ENCODE measurements around the gene MCF2L. TPM values are rescaled to one million over a fixed set of nuclear protein-coding genes. Genes with fewer than 3 reads are reported as not detected.

Gene MCF2L
- total RNA-seq, 1 donor from 2014 or later, result 6.7 TPM

DNA sequence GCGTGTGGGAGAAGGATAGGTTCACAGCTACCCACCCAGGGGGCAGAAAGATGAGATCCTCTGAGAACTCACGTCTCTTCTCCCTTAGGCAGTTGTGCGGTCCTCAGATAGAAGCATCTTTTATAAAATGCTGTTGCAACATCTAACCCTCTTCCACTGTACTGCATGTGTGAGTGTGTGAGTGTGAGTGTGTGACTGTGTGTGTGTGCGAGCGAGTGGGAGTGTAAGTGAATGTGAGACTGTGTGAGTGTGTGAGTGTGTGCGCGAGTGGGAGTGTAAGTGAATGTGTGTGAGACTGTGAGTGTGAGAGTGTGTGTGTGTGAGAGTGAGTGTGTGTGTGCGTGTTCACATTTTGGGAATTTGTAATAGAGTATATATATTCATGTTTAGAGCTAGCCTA, 81.0 kb downstream of the MCF2L start:
- no peaks in the 10 kb centered on the region for H3K4me1 Mint-ChIP-seq (ENCODE audit: low read depth)
- TF ChIP-seq, protein P1, sequence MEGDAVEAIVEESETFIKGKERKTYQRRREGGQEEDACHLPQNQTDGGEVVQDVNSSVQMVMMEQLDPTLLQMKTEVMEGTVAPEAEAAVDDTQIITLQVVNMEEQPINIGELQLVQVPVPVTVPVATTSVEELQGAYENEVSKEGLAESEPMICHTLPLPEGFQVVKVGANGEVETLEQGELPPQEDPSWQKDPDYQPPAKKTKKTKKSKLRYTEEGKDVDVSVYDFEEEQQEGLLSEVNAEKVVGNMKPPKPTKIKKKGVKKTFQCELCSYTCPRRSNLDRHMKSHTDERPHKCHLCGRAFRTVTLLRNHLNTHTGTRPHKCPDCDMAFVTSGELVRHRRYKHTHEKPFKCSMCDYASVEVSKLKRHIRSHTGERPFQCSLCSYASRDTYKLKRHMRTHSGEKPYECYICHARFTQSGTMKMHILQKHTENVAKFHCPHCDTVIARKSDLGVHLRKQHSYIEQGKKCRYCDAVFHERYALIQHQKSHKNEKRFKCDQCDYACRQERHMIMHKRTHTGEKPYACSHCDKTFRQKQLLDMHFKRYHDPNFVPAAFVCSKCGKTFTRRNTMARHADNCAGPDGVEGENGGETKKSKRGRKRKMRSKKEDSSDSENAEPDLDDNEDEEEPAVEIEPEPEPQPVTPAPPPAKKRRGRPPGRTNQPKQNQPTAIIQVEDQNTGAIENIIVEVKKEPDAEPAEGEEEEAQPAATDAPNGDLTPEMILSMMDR (IDR thresholded peaks at IDR 0.05), result no peak
- peaks cover 4% of the 10 kb centered on the region for H3K36me3 Mint-ChIP-seq (ENCODE audit: low read depth)
- no peaks in the 10 kb centered on the region for H3K9me3 Mint-ChIP-seq (ENCODE audit: low read depth)
- no peak overlapping the region for H3K27ac Mint-ChIP-seq (ENCODE audit: unreplicated experiment)
- H3K27me3 Mint-ChIP-seq (ENCODE audit: low read depth), result peaks cover 10% of the 10 kb centered on the region
- peak; percentile 13 for DNase-seq (ENCODE audit: low spot score)
- no peak overlapping the region for H3K4me3 Mint-ChIP-seq (ENCODE audit: unreplicated experiment)

GRCh38 chr13:113050734-113051431, 81.9 kb downstream of the MCF2L start:
- TF ChIP-seq, protein P1 (IDR thresholded peaks at IDR 0.05), result no peak
- Mint-ChIP-seq H3K27me3 (ENCODE audit: low read depth) (peaks cover 12% of the 10 kb centered on the region), H3K4me3 (ENCODE audit: unreplicated experiment) (no peak overlapping the region), H3K36me3 (ENCODE audit: low read depth) (peaks cover 4% of the 10 kb centered on the region), H3K27ac (ENCODE audit: unreplicated experiment) (no peak overlapping the region), H3K4me1 (ENCODE audit: low read depth) (peaks cover 4% of the 10 kb centered on the region), H3K9me3 (ENCODE audit: low read depth) (no peaks in the 10 kb centered on the region)
- peak; percentile 75 for DNase-seq (ENCODE audit: low spot score)

- DNase-seq (ENCODE audit: low spot score), result peak; percentile 55
- Mint-ChIP-seq H3K9me3 (ENCODE audit: low read depth) (no peaks in the 10 kb centered on the region), H3K4me3 (ENCODE audit: unreplicated experiment) (no peak overlapping the region), H3K27me3 (ENCODE audit: low read depth) (peaks cover 12% of the 10 kb centered on the region), H3K4me1 (ENCODE audit: low read depth) (peaks cover 4% of the 10 kb centered on the region), H3K36me3 (ENCODE audit: low read depth) (peaks cover 4% of the 10 kb centered on the region), H3K27ac (ENCODE audit: unreplicated experiment) (no peak overlapping the region)
- TF ChIP-seq, protein P1 (IDR thresholded peaks at IDR 0.05), result no peak
Observed at GRCh38 chr13:113051641-113052040, 82.6 kb downstream of the MCF2L start.

DNA sequence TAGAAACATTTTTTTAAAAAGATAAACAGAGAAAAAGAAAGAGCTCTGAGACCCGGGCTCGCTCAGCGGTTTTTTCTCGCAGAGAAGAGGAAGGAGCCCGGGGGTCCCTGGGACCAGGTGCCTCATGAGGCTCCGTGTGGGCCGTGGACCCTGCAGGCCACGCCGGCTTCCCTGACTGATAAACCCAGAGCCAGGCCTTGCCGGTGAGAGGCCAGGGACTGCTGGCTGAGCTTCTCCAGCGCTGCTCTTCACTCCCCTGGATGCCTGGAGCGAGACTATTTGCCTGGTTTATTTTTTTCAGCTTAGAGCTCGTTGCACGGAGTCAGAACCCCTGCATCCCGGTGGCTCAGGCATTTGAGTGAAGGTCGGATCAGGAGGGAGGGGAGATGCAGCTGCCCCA, 83.2 kb downstream of the MCF2L start:
- DNase-seq (ENCODE audit: low spot score), result peak; percentile 51
- H3K4me1 Mint-ChIP-seq (ENCODE audit: low read depth), result peaks cover 4% of the 10 kb centered on the region
- H3K4me3 Mint-ChIP-seq (ENCODE audit: unreplicated experiment), result no peak overlapping the region
- H3K9me3 Mint-ChIP-seq (ENCODE audit: low read depth), result no peaks in the 10 kb centered on the region
- H3K27ac Mint-ChIP-seq (ENCODE audit: unreplicated experiment), result no peak overlapping the region
- TF ChIP-seq, protein P1 (IDR thresholded peaks at IDR 0.05), result no peak
- H3K27me3 Mint-ChIP-seq (ENCODE audit: low read depth), result peaks cover 12% of the 10 kb centered on the region
- H3K36me3 Mint-ChIP-seq (ENCODE audit: low read depth), result peaks cover 3% of the 10 kb centered on the region

- no peak overlapping the region for H3K27ac Mint-ChIP-seq (ENCODE audit: unreplicated experiment)
- peaks cover 10% of the 10 kb centered on the region for H3K27me3 Mint-ChIP-seq (ENCODE audit: low read depth)
- peak; percentile 61 for DNase-seq (ENCODE audit: low spot score)
- H3K4me3 Mint-ChIP-seq (ENCODE audit: unreplicated experiment), result no peak overlapping the region
- peaks cover 3% of the 10 kb centered on the region for H3K36me3 Mint-ChIP-seq (ENCODE audit: low read depth)
- peaks cover 4% of the 10 kb centered on the region for H3K4me1 Mint-ChIP-seq (ENCODE audit: low read depth)
- TF ChIP-seq, protein P1 (IDR thresholded peaks at IDR 0.05), result no peak
- no peaks in the 10 kb centered on the region for H3K9me3 Mint-ChIP-seq (ENCODE audit: low read depth)
Observed at GRCh38 chr13:113052971-113053370, 84.0 kb downstream of the MCF2L start.

Data from chondrocyte (in vitro differentiated cells).